GM12878 (cell line): Measurements from ENCODE around the gene TRAPPC11. TPM values are rescaled to one million over a fixed set of nuclear protein-coding genes. Genes with fewer than 3 reads are reported as not detected.

Experiments
- ATAC-seq: fragments of 200-7000 bp; cut with Tn5 transposase; 3 replicates; pipeline ENCODE4 v1.9.1; 2020; ENCODE audit warnings: mild to moderate bottlenecking, moderate library complexity
- BruUV-seq: library from RNA; stranded (reverse); fragments of 400-500 nt; replicated peaks from 2 replicates; lab custom pipeline; 2021; lab: Mats Ljungman, UMichigan
- CTCF ChIA-PET: fragments of 300-600 bp; sonication (Branson Sonifier 250); formaldehyde crosslinking; extraction: SDS; loops from one replicate; lab custom pipeline; 2021; ENCODE audit warnings: inconsistent platforms; lab: Yijun Ruan, JAX
- POLR2A ChIA-PET: fragments of 350-600 bp; formaldehyde crosslinking; extraction: SDS; loops from one replicate; lab custom pipeline; 2021; ENCODE audit warnings: inconsistent platforms; lab: Charles Lee
- RAD21 ChIA-PET: fragments of 300-600 bp; sonication (Branson Sonifier 250); formaldehyde crosslinking; loops from one replicate; lab custom pipeline; 2023; ENCODE audit warnings: antibody characterized with exemption; ENCODE audit not compliant: unreplicated experiment; lab: Charles Lee
- SMC1A ChIA-PET: fragments of 300-600 bp; sonication (Branson Sonifier 250); formaldehyde crosslinking; loops from one replicate; lab custom pipeline; 2023; ENCODE audit not compliant: unreplicated experiment, uncharacterized antibody; lab: Charles Lee
- DNase-seq: peaks from one replicate; pipeline ENCODE4 v3.0.0-alpha.2; 2011; ENCODE audit warnings: low read depth, low spot score
- FAIRE-seq: peaks from 3 replicates; lab custom pipeline; 2011; peaks lifted over from hg19 to GRCh38; lab: Jason Lieb, UNC
- H2AFZ ChIP-seq: 2 replicates; pipeline ENCODE4 v1.6.0; 2011; ENCODE audit warnings: low read depth, low read length, control low read depth; ENCODE audit not compliant: control insufficient read depth
- H3K27ac ChIP-seq: 2 replicates; pipeline ENCODE4 v1.5.1; 2011; ENCODE audit warnings: control low read depth; ENCODE audit not compliant: control insufficient read depth, insufficient read depth
- H3K27me3 ChIP-seq, 2 experiments: replicated peaks in 1 of 2; 2 replicates each; pipeline versions ENCODE4 v1.6.0 to v1.6.1; 2011; ENCODE audit warnings: low read length in 1 of 2; ENCODE audit not compliant: control insufficient read depth in 2 of 2, insufficient read depth in 2 of 2
- H3K36me3 ChIP-seq, 2 experiments: 2 replicates each; pipeline ENCODE4 v1.5.1; 2011; ENCODE audit warnings: low read length in 1 of 2; ENCODE audit not compliant: control insufficient read depth in 2 of 2, insufficient read depth in 2 of 2
- H3K4me1 ChIP-seq: 2 replicates; pipeline ENCODE4 v1.6.1; 2011; ENCODE audit warnings: mild to moderate bottlenecking, low read length, moderate library complexity, mixed read lengths; ENCODE audit not compliant: control insufficient read depth, insufficient read depth
- H3K4me2 ChIP-seq: 2 replicates; pipeline ENCODE4 v1.6.0; 2011; ENCODE audit warnings: control low read depth; ENCODE audit not compliant: control insufficient read depth, insufficient read depth
- H3K4me3 ChIP-seq: fragments of 200-600 bp; sonication (generic); 2 replicates; pipeline ENCODE4 v1.5.1; 2016
- H3K79me2 ChIP-seq: 2 replicates; pipeline ENCODE4 v1.6.0; 2011; ENCODE audit warnings: low read length; ENCODE audit not compliant: control insufficient read depth, insufficient read depth
- H3K9ac ChIP-seq: 2 replicates; pipeline ENCODE4 v1.8.0; 2011; ENCODE audit warnings: low read length, control low read depth, mixed read lengths; ENCODE audit not compliant: control insufficient read depth, insufficient read depth
- H3K9me3 ChIP-seq: replicated peaks from 3 replicates; pipeline ENCODE4 v1.5.1; 2011; ENCODE audit warnings: mild to moderate bottlenecking, low read length; ENCODE audit not compliant: control insufficient read depth, insufficient read depth
- H4K20me1 ChIP-seq: 2 replicates; pipeline ENCODE4 v1.6.0; 2011; ENCODE audit not compliant: control insufficient read depth, insufficient read depth
- BCL11A ChIP-seq: IDR thresholded peaks from 2 replicates; pipeline ENCODE4 v1.6.1; 2011; ENCODE audit warnings: low read depth, low read length
- BHLHE40 ChIP-seq, 2 experiments: fragments of 450-650 bp in 1 of 2; IDR thresholded peaks; 2 replicates each; pipeline ENCODE4 v1.6.1; 2011 to 2017; ENCODE audit warnings: low read depth in 2 of 2, borderline replicate concordance in 1 of 2, improper control_type of control experiment in 1 of 2, low read length in 1 of 2, mild to moderate bottlenecking in 1 of 2
- HDGF ChIP-seq: fragments of 450-650 bp; IDR thresholded peaks from 2 replicates; pipeline ENCODE4 v1.6.1; 2016; ENCODE audit warnings: antibody characterized with exemption
- JUND ChIP-seq: IDR thresholded peaks from 2 replicates; pipeline ENCODE4 v1.6.1; 2012; ENCODE audit warnings: low read depth, mild to moderate bottlenecking, low read length, improper control_type of control experiment, moderate library complexity
- MXI1 ChIP-seq: fragments of 150-350 bp; IDR thresholded peaks from 2 replicates; pipeline ENCODE4 v1.6.1; 2011; ENCODE audit warnings: low read depth, mild to moderate bottlenecking, inconsistent platforms, low read length, improper control_type of control experiment
- PML ChIP-seq: IDR thresholded peaks from 2 replicates; pipeline ENCODE4 v1.6.1; 2012; ENCODE audit warnings: low read length, inconsistent platforms
- POU2F2 ChIP-seq: IDR thresholded peaks from 3 replicates; pipeline ENCODE4 v1.6.1; 2011; ENCODE audit warnings: low read depth, mild to moderate bottlenecking, low read length, borderline replicate concordance
- RUNX3 ChIP-seq: IDR thresholded peaks from 2 replicates; pipeline ENCODE4 v1.6.1; 2012; ENCODE audit warnings: low read length, inconsistent platforms
- WRNIP1 ChIP-seq: IDR thresholded peaks from 2 replicates; pipeline ENCODE4 v1.6.1; 2011; ENCODE audit warnings: low read depth, low read length, improper control_type of control experiment, borderline replicate concordance
- YBX1 ChIP-seq: fragments of 450-650 bp; IDR thresholded peaks from 2 replicates; pipeline ENCODE4 v1.6.1; 2016; ENCODE audit warnings: antibody characterized with exemption
- YY1 ChIP-seq: IDR thresholded peaks from 2 replicates; pipeline ENCODE4 v1.6.1; 2011; ENCODE audit warnings: low read depth, mild to moderate bottlenecking, low read length
- WGBS: methylation state at CpG from one replicate; pipeline ENCODE4 v1.1.6; 2016; ENCODE audit warnings: low lambda C conversion rate; ENCODE audit not compliant: insufficient replicate concordance, insufficient coverage; ENCODE audit errors: missing lambda C conversion rate; 5-methylcytosine and 5-hydroxymethylcytosine counted together
- in situ Hi-C: fragments of 300-500 bp; cut with MboI; formaldehyde crosslinking; loops from 9 replicates; pipeline ENCODE4 v1.14.3; 2018; ENCODE audit warnings: mixed read lengths
- intact Hi-C: fragments of 100-400 bp; cut with micrococcal nuclease; formaldehyde crosslinking; loops from one replicate; pipeline ENCODE4 v1.14.2; 2022; ENCODE audit not compliant: unreplicated experiment
- polyA plus RNA-seq, 11 experiments: library from polyadenylated mRNA; depleted of rRNA in 4 of 11; unstranded in 6 of 11; stranded (reverse) in 5 of 11; fragments of >200 nt; fragmentation: Nextera tagmentation in 4 of 11; fragmentation: Illumina TruSeq in 1 of 11; extraction: Ambion mirVana in 4 of 11; extraction: Trizol in 1 of 11; gene quantifications; 1 replicate in 1 of 11; 2 replicates in 10 of 11; pipeline versions ENCODE4 v1.2.1 to v1.2.3, GENCODE V29; 2011 to 2016; ENCODE audit warnings: inconsistent platforms in 2 of 11, missing spikeins in 2 of 11, low read depth in 1 of 11
- total RNA-seq, 4 experiments: library from RNA; depleted of rRNA in 3 of 4; stranded (reverse); fragments of >200 nt in 3 of 4; fragmentation: Illumina TruSeq in 1 of 4; extraction: Trizol in 1 of 4; gene quantifications; 2 replicates each; pipeline versions ENCODE4 v1.2.1 to v1.2.3, GENCODE V29; 2013 to 2021

The TRAPPC11 gene
- total and polyA plus RNA-seq, 10 of the 15 experiments (the other 5 are each of a cell fraction or from before 2014, with no cell fraction given) = 7.3 to 40.5 (median 22.3) TPM

DNA sequence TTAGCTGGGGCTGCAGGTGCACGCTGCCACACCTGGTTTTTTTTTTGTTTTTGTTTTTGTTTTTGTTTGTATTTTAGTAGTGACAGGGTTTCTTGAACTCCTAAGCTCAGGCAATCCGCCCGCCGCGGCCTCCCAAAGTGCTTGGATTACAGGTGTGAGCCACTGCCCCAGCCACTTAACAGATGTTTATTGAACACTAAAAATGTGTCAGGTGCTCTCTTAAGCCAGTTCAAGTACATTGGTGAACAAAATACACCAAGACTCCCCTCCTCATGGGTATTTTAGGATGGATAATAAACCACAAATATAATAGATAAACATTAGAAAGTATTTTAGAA, 69.9 kb downstream of the TRAPPC11 start:
- ChIA-PET SMC1A (no interaction called here), POLR2A (interaction anchor here (0.6 kb wide), 1 partner anchor 10 kb away, joined by 7 read pairs; no protein-coding TSS in a partner anchor), CTCF (interaction anchor here (1.0 kb wide), 1 partner anchor 12 kb away, joined by 3 read pairs; no protein-coding TSS in a partner anchor), RAD21 (no interaction called here)
- Histone ChIP-seq H3K36me3 (no peaks in the 10 kb centered on the region), H3K4me2 (no peak overlapping the region), H3K27me3 (no peaks in the 10 kb centered on the region), H4K20me1 (no peaks in the 10 kb centered on the region), H3K27ac (no peak overlapping the region), H3K4me1 (no peaks in the 10 kb centered on the region), H3K4me3 (no peak overlapping the region), H3K9ac (no peak overlapping the region), H3K79me2 (no peaks in the 10 kb centered on the region), H2AFZ (no peak overlapping the region), H3K9me3 (no peaks in the 10 kb centered on the region; the same call in 2 of the 3 replicates)
- DNase-seq (no peak), FAIRE-seq (no peak), ATAC-seq (no peak)
- intact Hi-C loops = no loop called here
- in situ Hi-C loops = no loop called here
- no peak for TF ChIP-seq BHLHE40 (IDR thresholded peaks at IDR 0.05; ENCODE audit: borderline replicate concordance in 1 of 2, low read depth in 2 of 2, low read length in 1 of 2)
- TF ChIP-seq BCL11A = no peak
- no peak for TF ChIP-seq HDGF
- TF ChIP-seq PML = no peak
- TF ChIP-seq JUND = no peak
- TF ChIP-seq MXI1 = no peak
- TF ChIP-seq RUNX3 = no peak
- no peak for TF ChIP-seq YBX1
- TF ChIP-seq POU2F2 = no peak
- TF ChIP-seq YY1 = no peak
- TF ChIP-seq WRNIP1 = no peak
- WGBS = 74% methylated on average over 5 of the region's 5 CpGs
- BruUV-seq = no TSS peak
